Karpas-422 (cell line): ENCODE results near the gene ASCL1. TPM values are rescaled to one million over a fixed set of nuclear protein-coding genes. Genes with fewer than 3 reads are reported as not detected.
A peak's percentile ranks its signal among the peaks of the same experiment; 100 is the strongest.

ENCODE experiments used
- DNase-seq: peaks from one replicate; pipeline ENCODE4 v3.0.0-alpha.2; 2015
- H2AFZ ChIP-seq: fragments of 200-600 bp; sonication (generic); 2 replicates; pipeline ENCODE4 v1.6.1; 2014; ENCODE audit warnings: antibody characterized with exemption, low read length, mixed read lengths
- H3K27ac ChIP-seq: fragments of 200-600 bp; sonication (generic); 2 replicates; pipeline ENCODE4 v1.5.1; 2014; ENCODE audit warnings: mild to moderate bottlenecking, low read length, moderate library complexity
- H3K27me3 ChIP-seq: fragments of 200-600 bp; sonication (generic); 2 replicates; pipeline ENCODE4 v1.6.1; 2014; ENCODE audit warnings: low read length, mixed read lengths
- H3K36me3 ChIP-seq: fragments of 200-600 bp; sonication (generic); 2 replicates; pipeline ENCODE4 v1.6.1; 2014; ENCODE audit warnings: low read length, mixed read lengths; ENCODE audit not compliant: insufficient read depth
- H3K4me1 ChIP-seq: fragments of 200-600 bp; sonication (generic); 2 replicates; pipeline ENCODE4 v1.6.1; 2014; ENCODE audit warnings: mild to moderate bottlenecking, low read length, mixed read lengths
- H3K4me2 ChIP-seq: fragments of 200-600 bp; sonication (generic); 2 replicates; pipeline ENCODE4 v1.6.1; 2014; ENCODE audit warnings: low read length, low read depth, mild to moderate bottlenecking; ENCODE audit not compliant: poor library complexity, severe bottlenecking
- H3K4me3 ChIP-seq: fragments of 200-600 bp; sonication (generic); 2 replicates; pipeline ENCODE4 v1.5.1; 2014; ENCODE audit warnings: mild to moderate bottlenecking, antibody characterized with exemption, low read length, mixed read lengths
- H3K79me2 ChIP-seq: fragments of 200-600 bp; sonication (generic); 2 replicates; pipeline ENCODE4 v1.6.1; 2014; ENCODE audit warnings: mild to moderate bottlenecking, low read length, mixed read lengths
- H3K9ac ChIP-seq: fragments of 200-600 bp; sonication (generic); 2 replicates; pipeline ENCODE4 v1.6.0; 2014; ENCODE audit warnings: low read length
- H3K9me2 ChIP-seq: fragments of 200-600 bp; sonication (generic), shearing (Covaris generic); replicated peaks from 2 replicates; pipeline ENCODE4 v1.6.0; 2014; ENCODE audit warnings: mild to moderate bottlenecking, low read length, moderate library complexity; ENCODE audit not compliant: insufficient read depth
- H3K9me3 ChIP-seq: fragments of 300-700, 200-600 bp; sonication (generic); 2 replicates; pipeline ENCODE4 v1.6.1; 2014; ENCODE audit warnings: low read length, mixed read lengths
- H4K20me1 ChIP-seq: fragments of 200-600 bp; sonication (generic); 2 replicates; pipeline ENCODE4 v1.6.1; 2014; ENCODE audit warnings: mild to moderate bottlenecking, antibody characterized with exemption, low read length, low read depth; ENCODE audit not compliant: insufficient read depth
- total RNA-seq: library from RNA; depleted of rRNA; stranded (reverse); fragments of >200 nt; shearing (Covaris generic); gene quantifications from 2 replicates; pipeline ENCODE4 v1.2.3, GENCODE V29; 2014; ENCODE audit warnings: low replicate concordance; rRNA removed

Gene ASCL1
- not detected in 2 replicates for total RNA-seq

DNA sequence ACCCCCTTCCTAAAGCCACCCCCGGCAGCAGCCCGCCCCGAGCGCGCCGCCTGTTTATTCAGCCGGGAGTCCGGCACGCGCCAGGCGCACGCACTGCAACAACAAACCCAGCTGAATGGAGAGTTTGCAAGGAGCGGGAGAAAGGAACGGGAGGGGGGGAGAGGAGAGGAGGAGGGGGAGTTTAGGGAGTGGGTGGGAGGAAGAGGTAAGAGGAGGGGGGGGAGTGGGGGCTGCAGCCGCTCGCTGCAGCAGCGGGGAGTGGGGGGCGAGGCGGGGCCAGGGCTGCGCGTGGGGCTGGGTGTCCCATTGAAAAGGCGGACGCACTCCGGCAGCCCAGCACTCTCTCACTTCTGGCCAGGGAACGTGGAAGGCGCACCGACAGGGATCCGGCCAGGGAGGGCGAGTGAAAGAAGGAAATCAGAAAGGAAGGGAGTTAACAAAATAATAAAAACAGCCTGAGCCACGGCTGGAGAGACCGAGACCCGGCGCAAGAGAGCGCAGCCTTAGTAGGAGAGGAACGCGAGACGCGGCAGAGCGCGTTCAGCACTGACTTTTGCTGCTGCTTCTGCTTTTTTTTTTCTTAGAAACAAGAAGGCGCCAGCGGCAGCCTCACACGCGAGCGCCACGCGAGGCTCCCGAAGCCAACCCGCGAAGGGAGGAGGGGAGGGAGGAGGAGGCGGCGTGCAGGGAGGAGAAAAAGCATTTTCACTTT is at the start of gene ASCL1:
Gene ASCL1 (plus strand): TSS at position 336 of the 712 bp plus-strand sequence. CDS start 571 bp downstream, outside the sequence.
- no peaks in the 10 kb centered on the region for H3K9me2 ChIP-seq
- H3K4me1 ChIP-seq, result no peaks in the 10 kb centered on the region
- no peaks in the 10 kb centered on the region for H3K27me3 ChIP-seq
- H3K9me3 ChIP-seq, result no peaks in the 10 kb centered on the region
- no peak within 1 kb of the TSS for H3K9ac ChIP-seq
- no peak within 1 kb of the TSS for H3K27ac ChIP-seq
- H4K20me1 ChIP-seq, result no peaks in the 10 kb centered on the region
- H3K36me3 ChIP-seq, result no peaks in the 10 kb centered on the region
- no peaks in the 10 kb centered on the region for H3K79me2 ChIP-seq
- H3K4me3 ChIP-seq, result no peak within 1 kb of the TSS
- no peak for DNase-seq
- no peak within 1 kb of the TSS for H2AFZ ChIP-seq
- H3K4me2 ChIP-seq, result no peak within 1 kb of the TSS

DNA sequence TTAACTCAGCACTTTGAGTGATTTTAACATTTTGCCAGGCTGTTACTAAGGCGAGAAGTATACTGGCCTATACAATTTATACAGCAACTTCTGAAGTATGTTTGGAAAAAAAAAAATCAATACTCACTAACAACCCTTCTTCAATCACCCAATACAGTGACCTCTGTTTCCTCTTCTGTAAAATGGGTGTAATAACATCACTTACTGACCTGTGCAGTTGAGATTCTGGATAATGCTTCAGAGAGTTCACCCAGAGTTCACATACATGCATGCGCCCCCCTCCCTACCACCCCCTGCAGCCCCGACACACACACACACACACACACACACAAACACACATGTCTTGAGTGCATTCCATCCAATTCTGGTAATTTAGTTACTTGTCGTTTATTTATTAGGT is 49.6 kb upstream of the ASCL1 start:
- no peaks in the 10 kb centered on the region for H4K20me1 ChIP-seq
- no peaks in the 10 kb centered on the region for H3K9me3 ChIP-seq
- H3K4me2 ChIP-seq, result no peak overlapping the region

DNA sequence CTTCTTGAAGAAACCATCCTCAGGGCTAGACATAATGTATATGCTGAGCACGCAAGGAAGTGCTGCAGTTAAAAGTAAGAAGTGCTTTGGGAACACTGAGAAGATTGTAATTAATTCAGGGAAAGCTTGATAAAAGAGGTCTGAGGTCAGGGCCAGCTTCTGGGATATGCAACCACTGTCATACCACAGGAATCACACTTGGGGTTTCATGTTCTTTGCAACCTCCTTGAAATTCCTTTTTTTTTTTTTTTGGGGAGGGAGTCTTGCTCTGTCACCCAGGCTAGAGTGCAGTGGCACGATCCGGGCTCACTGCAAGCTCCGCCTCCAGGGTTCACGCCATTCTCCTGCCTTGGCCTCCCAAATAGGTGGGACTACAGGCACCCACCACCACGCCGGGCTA is 47.3 kb upstream of the ASCL1 start:
- H3K36me3 ChIP-seq, result no peaks in the 10 kb centered on the region
- no peaks in the 10 kb centered on the region for H3K79me2 ChIP-seq
- no peaks in the 10 kb centered on the region for H3K9me2 ChIP-seq
- no peaks in the 10 kb centered on the region for H3K27me3 ChIP-seq
- no peak overlapping the region for H3K9ac ChIP-seq
- no peak overlapping the region for H3K4me3 ChIP-seq
- H3K4me1 ChIP-seq, result no peaks in the 10 kb centered on the region
- no peak overlapping the region for H3K27ac ChIP-seq
- H2AFZ ChIP-seq, result no peak overlapping the region
- no peaks in the 10 kb centered on the region for H4K20me1 ChIP-seq
- DNase-seq, result no peak
- H3K4me2 ChIP-seq, result no peak overlapping the region
- H3K9me3 ChIP-seq, result no peaks in the 10 kb centered on the region

More for the DNA sequence above, 49.6 kb upstream of the ASCL1 start:
- no peaks in the 10 kb centered on the region for H3K27me3 ChIP-seq
- no peaks in the 10 kb centered on the region for H3K9me2 ChIP-seq
- H3K9ac ChIP-seq, result no peak overlapping the region
- H3K36me3 ChIP-seq, result no peaks in the 10 kb centered on the region
- H3K27ac ChIP-seq, result no peak overlapping the region
- no peak overlapping the region for H2AFZ ChIP-seq
- no peaks in the 10 kb centered on the region for H3K4me1 ChIP-seq
- H3K79me2 ChIP-seq, result no peaks in the 10 kb centered on the region
- H3K4me3 ChIP-seq, result no peak overlapping the region
- DNase-seq, result no peak

- no peak overlapping the region for H3K4me3 ChIP-seq
- no peaks in the 10 kb centered on the region for H3K4me1 ChIP-seq
- H3K27me3 ChIP-seq, result no peaks in the 10 kb centered on the region
- H3K79me2 ChIP-seq, result no peaks in the 10 kb centered on the region
- H3K9me2 ChIP-seq, result no peaks in the 10 kb centered on the region
- no peaks in the 10 kb centered on the region for H3K9me3 ChIP-seq
- H3K27ac ChIP-seq, result no peak overlapping the region
- no peaks in the 10 kb centered on the region for H4K20me1 ChIP-seq
- H3K9ac ChIP-seq, result no peak overlapping the region
- no peak overlapping the region for H2AFZ ChIP-seq
- no peak overlapping the region for H3K4me2 ChIP-seq
- no peaks in the 10 kb centered on the region for H3K36me3 ChIP-seq
- no peak for DNase-seq
Observed at GRCh38 chr12:102910792-102911191, 46.7 kb upstream of the ASCL1 start.

DNA sequence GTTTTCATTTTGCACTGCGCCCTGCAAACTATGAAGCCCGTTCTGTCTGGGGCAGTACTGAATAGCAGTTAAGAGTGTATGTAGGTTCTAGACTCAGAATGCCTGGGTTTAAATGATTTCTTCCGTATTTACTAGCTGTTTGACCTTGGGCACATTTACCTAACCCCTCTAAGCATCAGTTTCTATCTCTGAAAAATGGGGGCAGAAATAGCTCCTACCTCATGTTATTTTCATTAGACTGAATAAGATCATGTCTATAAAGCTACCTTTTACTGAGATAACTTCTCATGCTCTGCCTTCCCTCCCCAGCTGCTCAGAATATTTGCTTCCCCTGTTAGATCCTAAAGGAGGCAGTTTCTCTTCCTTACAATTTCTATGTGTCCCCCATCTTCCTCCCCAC is 46.2 kb upstream of the ASCL1 start:
- no peak overlapping the region for H3K4me2 ChIP-seq
- no peaks in the 10 kb centered on the region for H3K9me3 ChIP-seq
- no peaks in the 10 kb centered on the region for H4K20me1 ChIP-seq
- H3K4me3 ChIP-seq, result no peak overlapping the region
- no peaks in the 10 kb centered on the region for H3K9me2 ChIP-seq
- no peak overlapping the region for H2AFZ ChIP-seq
- no peaks in the 10 kb centered on the region for H3K27me3 ChIP-seq
- no peaks in the 10 kb centered on the region for H3K36me3 ChIP-seq
- H3K4me1 ChIP-seq, result no peaks in the 10 kb centered on the region
- H3K79me2 ChIP-seq, result no peaks in the 10 kb centered on the region
- no peak for DNase-seq
- no peak overlapping the region for H3K9ac ChIP-seq
- H3K27ac ChIP-seq, result no peak overlapping the region

DNA sequence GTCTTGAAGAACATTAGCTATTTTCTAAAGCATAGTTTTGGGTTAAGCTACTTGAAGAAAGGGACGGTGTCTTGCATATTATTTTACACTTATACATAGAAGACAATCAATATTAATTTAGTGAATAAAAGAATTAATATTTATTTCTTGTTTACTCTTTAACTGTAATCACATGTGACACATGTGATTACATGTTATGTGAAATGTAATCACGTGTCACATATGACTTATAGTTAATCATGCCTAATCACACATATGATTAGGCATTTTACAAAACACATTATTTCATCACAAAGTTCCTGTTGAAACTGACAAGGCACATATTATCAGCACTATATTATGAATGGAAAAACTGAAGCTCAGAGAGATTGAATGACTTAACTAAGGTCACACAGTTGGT is 45.2 kb upstream of the ASCL1 start:
- Histone ChIP-seq H3K9me3 (no peaks in the 10 kb centered on the region), H3K79me2 (no peaks in the 10 kb centered on the region), H3K9me2 (no peaks in the 10 kb centered on the region), H3K27me3 (no peaks in the 10 kb centered on the region), H3K9ac (no peak overlapping the region), H3K4me1 (peaks cover 4% of the 10 kb centered on the region), H4K20me1 (no peaks in the 10 kb centered on the region), H3K4me2 (no peak overlapping the region), H2AFZ (no peak overlapping the region), H3K27ac (no peak overlapping the region), H3K36me3 (no peaks in the 10 kb centered on the region), H3K4me3 (no peak overlapping the region)
- DNase-seq, result no peak

DNA sequence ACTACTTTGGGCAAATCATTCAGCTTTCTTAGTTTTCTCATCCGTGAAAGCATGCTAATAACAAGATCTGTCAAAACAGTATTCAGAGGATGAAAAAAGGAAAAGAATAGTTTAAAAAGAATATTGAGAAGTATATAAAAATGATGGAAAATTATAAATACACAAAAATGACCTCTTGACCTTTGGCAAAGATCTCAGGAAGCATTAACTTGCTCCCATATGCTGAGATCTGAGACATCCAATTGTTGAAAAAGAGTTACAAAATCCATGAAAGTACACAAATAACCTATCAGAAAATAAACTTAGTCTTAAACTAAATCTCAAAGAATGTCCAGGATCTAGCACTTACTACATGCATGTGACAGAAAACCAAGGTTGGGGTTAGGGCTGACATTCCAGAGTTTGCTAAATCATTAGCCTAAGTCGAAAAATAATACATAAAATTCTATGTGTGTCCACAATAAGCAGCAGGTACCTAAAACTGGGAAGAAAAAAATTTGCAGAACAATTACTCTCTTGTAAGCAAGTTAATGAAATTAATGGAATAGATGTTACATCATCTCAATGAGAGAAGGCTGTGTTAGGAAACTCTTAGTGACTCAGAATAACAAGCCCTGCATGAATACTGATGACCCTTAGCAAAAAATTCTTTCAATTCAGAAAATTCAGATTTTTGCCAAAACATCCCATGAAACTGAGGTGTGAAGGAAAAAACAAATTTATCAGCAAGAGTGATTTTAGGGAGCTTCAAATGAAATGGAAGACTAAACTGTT is 43.8 kb upstream of the ASCL1 start:
- DNase-seq, result no peak
- H3K9me2 ChIP-seq, result no peaks in the 10 kb centered on the region
- H3K4me2 ChIP-seq, result no peak overlapping the region
- H2AFZ ChIP-seq, result no peak overlapping the region
- no peak overlapping the region for H3K27ac ChIP-seq
- no peaks in the 10 kb centered on the region for H3K9me3 ChIP-seq
- H3K79me2 ChIP-seq, result no peaks in the 10 kb centered on the region
- H4K20me1 ChIP-seq, result no peaks in the 10 kb centered on the region
- no peak overlapping the region for H3K9ac ChIP-seq
- peaks cover 15% of the 10 kb centered on the region for H3K4me1 ChIP-seq
- H3K36me3 ChIP-seq, result no peaks in the 10 kb centered on the region
- H3K27me3 ChIP-seq, result no peaks in the 10 kb centered on the region
- H3K4me3 ChIP-seq, result no peak overlapping the region

DNA sequence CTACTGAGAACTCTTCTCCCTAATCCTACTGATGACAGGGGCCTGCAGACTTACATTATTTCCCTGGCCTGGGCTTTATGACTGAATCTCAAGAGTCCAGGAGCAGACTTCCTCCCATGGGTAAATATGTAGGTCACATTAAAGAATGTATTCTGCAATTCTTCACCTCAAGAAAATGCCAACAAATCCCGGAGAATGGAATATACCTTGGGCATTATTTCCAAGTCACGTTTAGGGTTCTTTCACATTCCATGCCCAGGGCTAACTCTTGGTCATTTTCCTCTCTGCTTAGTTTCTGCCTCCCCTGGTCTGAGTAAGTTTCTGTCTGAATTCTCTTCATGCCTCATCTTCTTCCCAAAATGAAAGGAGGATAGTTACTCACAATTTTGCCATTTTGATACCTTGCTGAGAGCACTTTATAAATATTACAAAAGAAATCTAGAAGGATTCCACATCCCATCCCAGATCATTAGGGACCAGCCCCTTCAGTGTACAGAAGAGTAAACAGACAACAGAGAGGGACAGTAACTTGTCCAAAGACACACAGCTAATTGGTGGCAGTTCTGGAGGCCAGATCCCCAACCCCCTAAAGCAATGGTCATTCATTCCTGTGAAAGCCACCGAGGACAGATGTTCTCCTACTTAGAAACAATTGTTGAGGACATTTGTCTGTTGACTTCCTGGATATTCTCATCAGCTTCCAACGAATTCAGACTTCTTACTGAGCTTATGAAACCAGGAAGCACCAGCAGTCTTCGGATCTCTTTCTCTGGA is 41.0 kb upstream of the ASCL1 start:
- peak overlapping the region; percentile 63; the same call in 1 of the 2 replicates for H3K4me3 ChIP-seq
- H3K9me3 ChIP-seq, result no peaks in the 10 kb centered on the region
- peak overlapping the region; percentile 70 for H3K4me2 ChIP-seq
- H4K20me1 ChIP-seq, result no peaks in the 10 kb centered on the region
- no peaks in the 10 kb centered on the region for H3K27me3 ChIP-seq
- H3K36me3 ChIP-seq, result no peaks in the 10 kb centered on the region
- H3K9ac ChIP-seq, result no peak overlapping the region
- no peak overlapping the region for H3K27ac ChIP-seq
- peak overlapping the region; percentile 95; the same call in 1 of the 2 replicates for H2AFZ ChIP-seq
- no peaks in the 10 kb centered on the region for H3K79me2 ChIP-seq
- peaks cover 20% of the 10 kb centered on the region for H3K4me1 ChIP-seq
- no peak for DNase-seq
- H3K9me2 ChIP-seq, result no peaks in the 10 kb centered on the region
